ENCODE results near the gene NRARP. TPM values are rescaled to one million over a fixed set of nuclear protein-coding genes. Genes with fewer than 3 reads are reported as not detected.
A peak's percentile ranks its signal among the peaks of the same experiment; 100 is the strongest.

The NRARP gene
- total RNA-seq, 4 donors from 2014 or later = 3.1 to 13.5 (median 3.9) TPM

DNA sequence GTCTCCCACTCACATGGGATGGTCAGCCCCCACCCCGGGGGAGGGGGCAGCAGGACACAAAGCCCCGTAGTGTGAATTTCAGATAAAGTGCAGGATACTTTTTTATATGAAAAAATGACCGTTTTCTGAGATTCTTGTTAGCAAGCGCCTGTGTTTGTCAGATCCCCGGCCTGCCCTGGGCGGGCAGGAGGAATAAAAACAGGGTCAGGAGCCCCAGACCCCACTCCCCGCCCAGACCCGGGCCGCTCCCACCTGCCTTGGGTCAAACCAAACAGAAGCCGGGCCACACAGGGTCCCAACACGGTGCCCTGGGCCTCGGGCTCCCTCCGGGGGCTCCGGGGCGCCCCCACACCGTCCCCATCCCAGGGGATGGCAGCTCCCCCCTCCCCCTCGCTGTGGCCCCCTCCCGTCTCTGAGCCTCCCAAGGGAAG, 13.5 kb upstream of the NRARP start:
- peaks cover 0 to 17% (median 0%) of the 10 kb centered on the region in 3 donors for H3K36me3 ChIP-seq
- peak overlapping the region in 3 of 4 donors; percentile 8 to 60 (median 43) for H3K27ac ChIP-seq
- H3K4me1 ChIP-seq = peaks cover 0 to 46% (median 22%) of the 10 kb centered on the region in 4 donors
- peak overlapping the region in 1 of 4 donors; percentile 36 for H3K4me3 ChIP-seq
- WGBS, 2 donors = 10 to 16% methylated on average over 9 to 18 of the region's 18 CpGs
- no peak for DNase-seq (ENCODE audit: low spot score in 2 of 2)
- no peak for TF ChIP-seq EP300 (IDR thresholded peaks at IDR 0.05)
- TF ChIP-seq, protein P1, sequence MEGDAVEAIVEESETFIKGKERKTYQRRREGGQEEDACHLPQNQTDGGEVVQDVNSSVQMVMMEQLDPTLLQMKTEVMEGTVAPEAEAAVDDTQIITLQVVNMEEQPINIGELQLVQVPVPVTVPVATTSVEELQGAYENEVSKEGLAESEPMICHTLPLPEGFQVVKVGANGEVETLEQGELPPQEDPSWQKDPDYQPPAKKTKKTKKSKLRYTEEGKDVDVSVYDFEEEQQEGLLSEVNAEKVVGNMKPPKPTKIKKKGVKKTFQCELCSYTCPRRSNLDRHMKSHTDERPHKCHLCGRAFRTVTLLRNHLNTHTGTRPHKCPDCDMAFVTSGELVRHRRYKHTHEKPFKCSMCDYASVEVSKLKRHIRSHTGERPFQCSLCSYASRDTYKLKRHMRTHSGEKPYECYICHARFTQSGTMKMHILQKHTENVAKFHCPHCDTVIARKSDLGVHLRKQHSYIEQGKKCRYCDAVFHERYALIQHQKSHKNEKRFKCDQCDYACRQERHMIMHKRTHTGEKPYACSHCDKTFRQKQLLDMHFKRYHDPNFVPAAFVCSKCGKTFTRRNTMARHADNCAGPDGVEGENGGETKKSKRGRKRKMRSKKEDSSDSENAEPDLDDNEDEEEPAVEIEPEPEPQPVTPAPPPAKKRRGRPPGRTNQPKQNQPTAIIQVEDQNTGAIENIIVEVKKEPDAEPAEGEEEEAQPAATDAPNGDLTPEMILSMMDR (IDR thresholded peaks at IDR 0.05) = no peak
- TF ChIP-seq POLR2A (IDR thresholded peaks at IDR 0.05) = no peak
- no peaks in the 10 kb centered on the region for H3K9me3 ChIP-seq
- H3K27me3 ChIP-seq = peaks cover 0 to 36% of the 10 kb centered on the region in 2 donors

DNA sequence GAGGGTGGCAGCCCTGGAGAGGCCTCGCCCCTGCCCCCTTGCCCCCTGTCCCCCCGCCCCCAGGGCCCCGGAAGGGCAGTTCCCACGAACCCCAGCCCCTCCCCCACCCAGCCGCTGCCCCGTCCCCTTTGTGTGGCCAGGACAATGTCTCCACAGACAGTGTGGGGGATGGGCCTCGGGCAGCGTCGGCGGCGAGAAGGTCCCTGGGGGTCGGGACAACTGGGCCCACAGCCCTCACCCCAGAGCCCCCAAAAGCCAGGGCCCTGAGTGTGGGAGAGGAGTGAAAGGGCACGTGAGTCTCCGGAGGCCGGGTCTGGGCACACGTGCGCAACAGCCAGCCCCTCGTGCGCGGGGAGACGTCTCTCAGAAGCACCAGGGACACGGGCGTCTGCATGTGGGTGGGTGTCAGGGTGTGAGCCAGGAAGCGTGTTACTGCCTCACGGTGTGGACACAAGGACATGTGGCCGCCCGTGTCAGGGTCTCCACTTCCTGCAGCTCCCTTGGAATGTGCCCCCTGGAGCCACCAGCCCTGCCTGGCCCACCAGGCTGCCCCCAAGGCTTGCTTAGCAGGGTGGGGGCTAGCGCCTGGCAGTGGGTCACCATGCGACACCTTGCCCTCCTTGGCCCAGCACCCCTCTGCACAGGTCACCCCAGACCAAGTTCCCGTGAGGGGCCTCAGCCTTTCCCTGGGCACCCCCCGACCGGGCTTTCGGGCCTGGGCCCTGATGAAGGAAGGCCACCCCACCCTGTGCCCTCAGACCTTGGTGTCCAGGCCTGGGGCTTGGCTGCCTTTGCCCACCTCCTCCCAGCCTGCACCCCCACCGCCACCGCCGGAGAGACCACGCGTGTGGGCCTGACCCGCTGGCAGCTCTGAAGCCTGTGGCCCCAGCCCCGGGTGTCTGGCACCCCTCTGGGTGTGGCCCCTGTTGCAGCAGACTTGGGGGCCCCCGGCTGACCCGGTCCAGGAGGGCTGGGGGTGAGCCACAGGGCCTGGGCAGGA, 12.8 kb upstream of the NRARP start:
- no peak for DNase-seq (ENCODE audit: low spot score in 2 of 2)
- peaks cover 0 to 40% (median 22%) of the 10 kb centered on the region in 4 donors for H3K4me1 ChIP-seq
- H3K27me3 ChIP-seq = peaks cover 0 to 36% of the 10 kb centered on the region in 2 donors
- WGBS, 2 donors = 41 to 60% methylated on average over 12 to 42 of the region's 42 CpGs
- peaks cover 0 to 11% (median 0%) of the 10 kb centered on the region in 3 donors for H3K36me3 ChIP-seq
- no peaks in the 10 kb centered on the region for H3K9me3 ChIP-seq
- H3K4me3 ChIP-seq = no peak overlapping the region
- TF ChIP-seq, protein P1 (IDR thresholded peaks at IDR 0.05) = no peak
- no peak for TF ChIP-seq POLR2A (IDR thresholded peaks at IDR 0.05)
- no peak for TF ChIP-seq EP300 (IDR thresholded peaks at IDR 0.05)
- H3K27ac ChIP-seq = peak overlapping the region in 3 of 4 donors; percentile 8 to 60 (median 43)

- H3K4me1 ChIP-seq = peaks cover 0 to 32% (median 22%) of the 10 kb centered on the region in 4 donors
- H3K9me3 ChIP-seq = no peaks in the 10 kb centered on the region
- WGBS, 2 donors = 74 to 75% methylated on average over 17 to 24 of the region's 24 CpGs
- TF ChIP-seq POLR2A (IDR thresholded peaks at IDR 0.05) (no peak), EP300 (IDR thresholded peaks at IDR 0.05) (no peak)
- TF ChIP-seq, protein P1 (IDR thresholded peaks at IDR 0.05) = peak in 1 of 5 experiments; percentile 36
- no peak for DNase-seq (ENCODE audit: low spot score in 2 of 2)
- peak overlapping the region in 1 of 4 donors; percentile 60 for H3K27ac ChIP-seq
- H3K27me3 ChIP-seq = peaks cover 0 to 36% of the 10 kb centered on the region in 2 donors
- peaks cover 0 to 3% (median 0%) of the 10 kb centered on the region in 3 donors for H3K36me3 ChIP-seq
- no peak overlapping the region for H3K4me3 ChIP-seq
Observed at GRCh38 chr9:137313956-137314560, 12.0 kb upstream of the NRARP start.

- peaks cover 0 to 36% of the 10 kb centered on the region in 2 donors for H3K27me3 ChIP-seq
- H3K4me3 ChIP-seq = no peak overlapping the region
- no peak for DNase-seq (ENCODE audit: low spot score in 2 of 2)
- H3K4me1 ChIP-seq = peaks cover 0 to 29% (median 22%) of the 10 kb centered on the region in 4 donors
- H3K36me3 ChIP-seq = no peaks in the 10 kb centered on the region
- 67 to 69% methylated on average over 7 to 8 of the region's 9 CpGs for WGBS, 2 donors
- peak overlapping the region in 1 of 4 donors; percentile 60 for H3K27ac ChIP-seq
- no peaks in the 10 kb centered on the region for H3K9me3 ChIP-seq
- no peak for TF ChIP-seq POLR2A (IDR thresholded peaks at IDR 0.05)
- TF ChIP-seq EP300 (IDR thresholded peaks at IDR 0.05) = no peak
- TF ChIP-seq, protein P1 (IDR thresholded peaks at IDR 0.05) = no peak
Observed at GRCh38 chr9:137313326-137313936, 11.4 kb upstream of the NRARP start.

Data from tibial nerve (tissue), 4 donors.